Measurements from ENCODE around the gene CBLN4. TPM values are rescaled to one million over a fixed set of nuclear protein-coding genes. Genes with fewer than 3 reads are reported as not detected.

Gene CBLN4
- total and polyA plus RNA-seq, 10 of the 15 experiments (the other 5 are each of a cell fraction or from before 2014, with no cell fraction given) = not detected

DNA sequence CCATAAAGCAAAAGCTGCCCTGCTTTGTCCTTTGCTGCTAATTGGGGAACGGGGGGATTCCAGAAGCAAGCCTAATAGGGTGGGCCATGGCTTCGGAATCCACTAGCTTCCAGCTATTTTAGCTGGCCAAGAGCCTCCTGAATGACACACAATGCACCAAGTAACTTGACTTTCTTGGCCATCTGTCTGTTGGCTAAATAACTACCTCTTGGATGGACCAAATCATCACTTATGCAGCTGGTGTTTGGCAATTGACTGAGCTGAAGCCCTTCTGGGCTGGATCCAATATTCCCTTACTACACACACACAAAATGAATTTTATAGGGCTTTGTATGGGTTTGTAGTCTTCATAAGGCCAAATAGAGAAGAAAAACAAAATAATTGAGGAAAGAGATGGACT is 8.8 kb upstream of the CBLN4 start:
- no peak overlapping the region for H3K4me3 ChIP-seq
- in situ Hi-C loops (cut with MboI) = no loop called here
- no peaks in the 10 kb centered on the region for H3K4me1 ChIP-seq (ENCODE audit: control insufficient read depth, insufficient read depth, low read length)
- no peaks in the 10 kb centered on the region for H4K20me1 ChIP-seq (ENCODE audit: control insufficient read depth, insufficient read depth)
- DNase-seq (ENCODE audit: low read depth, low spot score) (no peak), ATAC-seq (no peak), FAIRE-seq (no peak)
- H2AFZ ChIP-seq (ENCODE audit: control insufficient read depth, low read depth, low read length) = no peak overlapping the region
- H3K9me3 ChIP-seq (replicated peaks; ENCODE audit: control insufficient read depth, insufficient read depth, low read length) = no peaks in the 10 kb centered on the region
- intact Hi-C loops (cut with micrococcal nuclease; ENCODE audit: unreplicated experiment) = no loop called here
- 8% methylated on average over 2 of the region's 2 CpGs for WGBS (ENCODE audit: insufficient coverage, insufficient replicate concordance, low lambda C conversion rate, missing lambda C conversion rate)
- ChIA-PET CTCF (interaction anchor here (0.6 kb wide), 1 partner anchor 1033 kb away, joined by 5 read pairs; no protein-coding TSS in a partner anchor), POLR2A (no interaction called here), SMC1A (ENCODE audit: uncharacterized antibody, unreplicated experiment) (interaction anchor here (0.6 kb wide), 1 partner anchor 804 kb away, joined by 3 read pairs; no protein-coding TSS in a partner anchor), RAD21 (ENCODE audit: unreplicated experiment) (no interaction called here)
- TF ChIP-seq BHLHE40 (IDR thresholded peaks at IDR 0.05; ENCODE audit: borderline replicate concordance in 1 of 2, low read depth in 2 of 2, low read length in 1 of 2) (no peak), RB1 (IDR thresholded peaks at IDR 0.05; ENCODE audit: borderline replicate concordance) (no peak), MTA2 (IDR thresholded peaks at IDR 0.05; ENCODE audit: low read depth) (no peak), KAT2A (conservative IDR thresholded peaks at IDR 0.05; ENCODE audit: control insufficient read depth, low read depth, low read length) (no peak), KDM1A (IDR thresholded peaks at IDR 0.05; ENCODE audit: borderline replicate concordance) (no peak), JUNB (IDR thresholded peaks at IDR 0.05) (no peak), MTA3 (IDR thresholded peaks at IDR 0.05; ENCODE audit: borderline replicate concordance, low read length) (no peak), CEBPB (IDR thresholded peaks at IDR 0.05; ENCODE audit: borderline replicate concordance in 1 of 2, low read depth in 2 of 2, low read length in 2 of 2) (no peak), TARDBP (IDR thresholded peaks at IDR 0.05; ENCODE audit: borderline replicate concordance) (no peak), PML (IDR thresholded peaks at IDR 0.05; ENCODE audit: low read length) (no peak), STAT1 (conservative IDR thresholded peaks at IDR 0.05) (no peak), ZNF24 (IDR thresholded peaks at IDR 0.05) (no peak), ASH2L (IDR thresholded peaks at IDR 0.05; ENCODE audit: borderline replicate concordance, low read depth) (no peak), SP1 (IDR thresholded peaks at IDR 0.05; ENCODE audit: low read depth, low read length) (no peak), RBBP5 (conservative IDR thresholded peaks at IDR 0.05) (no peak)
- TF ChIP-seq, protein P1, sequence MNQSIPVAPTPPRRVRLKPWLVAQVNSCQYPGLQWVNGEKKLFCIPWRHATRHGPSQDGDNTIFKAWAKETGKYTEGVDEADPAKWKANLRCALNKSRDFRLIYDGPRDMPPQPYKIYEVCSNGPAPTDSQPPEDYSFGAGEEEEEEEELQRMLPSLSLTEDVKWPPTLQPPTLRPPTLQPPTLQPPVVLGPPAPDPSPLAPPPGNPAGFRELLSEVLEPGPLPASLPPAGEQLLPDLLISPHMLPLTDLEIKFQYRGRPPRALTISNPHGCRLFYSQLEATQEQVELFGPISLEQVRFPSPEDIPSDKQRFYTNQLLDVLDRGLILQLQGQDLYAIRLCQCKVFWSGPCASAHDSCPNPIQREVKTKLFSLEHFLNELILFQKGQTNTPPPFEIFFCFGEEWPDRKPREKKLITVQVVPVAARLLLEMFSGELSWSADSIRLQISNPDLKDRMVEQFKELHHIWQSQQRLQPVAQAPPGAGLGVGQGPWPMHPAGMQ (IDR thresholded peaks at IDR 0.05; ENCODE audit: borderline replicate concordance) = no peak
- TF ChIP-seq, protein P2, sequence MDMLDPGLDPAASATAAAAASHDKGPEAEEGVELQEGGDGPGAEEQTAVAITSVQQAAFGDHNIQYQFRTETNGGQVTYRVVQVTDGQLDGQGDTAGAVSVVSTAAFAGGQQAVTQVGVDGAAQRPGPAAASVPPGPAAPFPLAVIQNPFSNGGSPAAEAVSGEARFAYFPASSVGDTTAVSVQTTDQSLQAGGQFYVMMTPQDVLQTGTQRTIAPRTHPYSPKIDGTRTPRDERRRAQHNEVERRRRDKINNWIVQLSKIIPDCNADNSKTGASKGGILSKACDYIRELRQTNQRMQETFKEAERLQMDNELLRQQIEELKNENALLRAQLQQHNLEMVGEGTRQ (IDR thresholded peaks at IDR 0.05; ENCODE audit: borderline replicate concordance, low read depth, low read length) = no peak
- TF ChIP-seq, protein P3, sequence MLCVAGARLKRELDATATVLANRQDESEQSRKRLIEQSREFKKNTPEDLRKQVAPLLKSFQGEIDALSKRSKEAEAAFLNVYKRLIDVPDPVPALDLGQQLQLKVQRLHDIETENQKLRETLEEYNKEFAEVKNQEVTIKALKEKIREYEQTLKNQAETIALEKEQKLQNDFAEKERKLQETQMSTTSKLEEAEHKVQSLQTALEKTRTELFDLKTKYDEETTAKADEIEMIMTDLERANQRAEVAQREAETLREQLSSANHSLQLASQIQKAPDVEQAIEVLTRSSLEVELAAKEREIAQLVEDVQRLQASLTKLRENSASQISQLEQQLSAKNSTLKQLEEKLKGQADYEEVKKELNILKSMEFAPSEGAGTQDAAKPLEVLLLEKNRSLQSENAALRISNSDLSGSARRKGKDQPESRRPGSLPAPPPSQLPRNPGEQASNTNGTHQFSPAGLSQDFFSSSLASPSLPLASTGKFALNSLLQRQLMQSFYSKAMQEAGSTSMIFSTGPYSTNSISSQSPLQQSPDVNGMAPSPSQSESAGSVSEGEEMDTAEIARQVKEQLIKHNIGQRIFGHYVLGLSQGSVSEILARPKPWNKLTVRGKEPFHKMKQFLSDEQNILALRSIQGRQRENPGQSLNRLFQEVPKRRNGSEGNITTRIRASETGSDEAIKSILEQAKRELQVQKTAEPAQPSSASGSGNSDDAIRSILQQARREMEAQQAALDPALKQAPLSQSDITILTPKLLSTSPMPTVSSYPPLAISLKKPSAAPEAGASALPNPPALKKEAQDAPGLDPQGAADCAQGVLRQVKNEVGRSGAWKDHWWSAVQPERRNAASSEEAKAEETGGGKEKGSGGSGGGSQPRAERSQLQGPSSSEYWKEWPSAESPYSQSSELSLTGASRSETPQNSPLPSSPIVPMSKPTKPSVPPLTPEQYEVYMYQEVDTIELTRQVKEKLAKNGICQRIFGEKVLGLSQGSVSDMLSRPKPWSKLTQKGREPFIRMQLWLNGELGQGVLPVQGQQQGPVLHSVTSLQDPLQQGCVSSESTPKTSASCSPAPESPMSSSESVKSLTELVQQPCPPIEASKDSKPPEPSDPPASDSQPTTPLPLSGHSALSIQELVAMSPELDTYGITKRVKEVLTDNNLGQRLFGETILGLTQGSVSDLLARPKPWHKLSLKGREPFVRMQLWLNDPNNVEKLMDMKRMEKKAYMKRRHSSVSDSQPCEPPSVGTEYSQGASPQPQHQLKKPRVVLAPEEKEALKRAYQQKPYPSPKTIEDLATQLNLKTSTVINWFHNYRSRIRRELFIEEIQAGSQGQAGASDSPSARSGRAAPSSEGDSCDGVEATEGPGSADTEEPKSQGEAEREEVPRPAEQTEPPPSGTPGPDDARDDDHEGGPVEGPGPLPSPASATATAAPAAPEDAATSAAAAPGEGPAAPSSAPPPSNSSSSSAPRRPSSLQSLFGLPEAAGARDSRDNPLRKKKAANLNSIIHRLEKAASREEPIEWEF (IDR thresholded peaks at IDR 0.05; ENCODE audit: insufficient replicate concordance, low read depth, low read length) = no peak
- H3K9ac ChIP-seq (ENCODE audit: control insufficient read depth, insufficient read depth, low read length) = no peak overlapping the region
- H3K36me3 ChIP-seq (ENCODE audit: control insufficient read depth in 2 of 2, insufficient read depth in 2 of 2, low read length in 1 of 2) = no peaks in the 10 kb centered on the region
- H3K79me2 ChIP-seq (ENCODE audit: control insufficient read depth, insufficient read depth, low read length) = no peaks in the 10 kb centered on the region
- H3K27ac ChIP-seq (ENCODE audit: control insufficient read depth, insufficient read depth) = no peak overlapping the region
- H3K27me3 ChIP-seq (replicated peaks in 1 of 2; ENCODE audit: control insufficient read depth in 2 of 2, insufficient read depth in 2 of 2, low read length in 1 of 2) = no peaks in the 10 kb centered on the region
- H3K4me2 ChIP-seq (ENCODE audit: control insufficient read depth, insufficient read depth) = no peak overlapping the region
- no TSS peak for BruUV-seq (replicated peaks)

Data from GM12878 (cell line).